Middle frontal gyrus (tissue), 1 donor: ENCODE data around the gene R3HCC1L.
"Not testable (repeated sequence)": the region's sequence is repeated elsewhere in the genome, so short reads cannot be mapped to it uniquely, and the experiment has no call there.

Experiments
- DNase-seq: peaks from one replicate; pipeline ENCODE4 v3.0.0-alpha.2; 2015; ENCODE audit warnings: low spot score; ENCODE audit errors: extremely low spot score

R3HCC1L gene

GRCh38 chr10:98170249-98171117 lies 36.0 kb downstream of the R3HCC1L start:
- DNase-seq: no peak

GRCh38 chr10:98172073-98172472 lies 37.6 kb downstream of the R3HCC1L start:
- DNase-seq: no peak

- DNase-seq: no peak
Measured at GRCh38 chr10:98172495-98172894, 38.0 kb downstream of the R3HCC1L start.

GRCh38 chr10:98173260-98173659 lies 38.8 kb downstream of the R3HCC1L start:
- DNase-seq: no peak

GRCh38 chr10:98182351-98182915 lies 48.0 kb downstream of the R3HCC1L start:
- not testable (repeated sequence) for DNase-seq

GRCh38 chr10:98186681-98187080 lies 52.2 kb downstream of the R3HCC1L start:
- DNase-seq: no peak

- DNase-seq: not testable (repeated sequence)
Measured at GRCh38 chr10:98190773-98191172, 56.3 kb downstream of the R3HCC1L start.

- no peak for DNase-seq
Measured at GRCh38 chr10:98193037-98193436, 58.6 kb downstream of the R3HCC1L start.

- DNase-seq: no peak
Measured at GRCh38 chr10:98194633-98195032, 60.2 kb downstream of the R3HCC1L start.

GRCh38 chr10:98195120-98195519 lies 60.7 kb downstream of the R3HCC1L start:
- DNase-seq: no peak

- no peak for DNase-seq
Measured at GRCh38 chr10:98196985-98197384, 62.5 kb downstream of the R3HCC1L start.

- no peak for DNase-seq
Measured at GRCh38 chr10:98201760-98202159, 67.3 kb downstream of the R3HCC1L start.

- no peak for DNase-seq
Measured at GRCh38 chr10:98202378-98202777, 67.9 kb downstream of the R3HCC1L start.

GRCh38 chr10:98205351-98205750 lies 70.9 kb downstream of the R3HCC1L start:
- no peak for DNase-seq

GRCh38 chr10:98208925-98209324 lies 74.5 kb downstream of the R3HCC1L start:
- no peak for DNase-seq

GRCh38 chr10:98209441-98209840 lies 75.0 kb downstream of the R3HCC1L start:
- no peak for DNase-seq

GRCh38 chr10:98212196-98212595 lies 77.7 kb downstream of the R3HCC1L start:
- no peak for DNase-seq

- DNase-seq: no peak
Measured at GRCh38 chr10:98213740-98214139, 79.3 kb downstream of the R3HCC1L start.

- DNase-seq: no peak
Measured at GRCh38 chr10:98215373-98215772, 80.9 kb downstream of the R3HCC1L start.

- no peak for DNase-seq
Measured at GRCh38 chr10:98217801-98218200, 83.3 kb downstream of the R3HCC1L start.

GRCh38 chr10:98223874-98224273 lies 89.4 kb downstream of the R3HCC1L start:
- DNase-seq: no peak

GRCh38 chr10:98224509-98224908 lies 90.1 kb downstream of the R3HCC1L start:
- no peak for DNase-seq

- DNase-seq: no peak
Measured at GRCh38 chr10:98224996-98225395, 90.5 kb downstream of the R3HCC1L start.
